ENCODE results near the gene GJA3.

DNA sequence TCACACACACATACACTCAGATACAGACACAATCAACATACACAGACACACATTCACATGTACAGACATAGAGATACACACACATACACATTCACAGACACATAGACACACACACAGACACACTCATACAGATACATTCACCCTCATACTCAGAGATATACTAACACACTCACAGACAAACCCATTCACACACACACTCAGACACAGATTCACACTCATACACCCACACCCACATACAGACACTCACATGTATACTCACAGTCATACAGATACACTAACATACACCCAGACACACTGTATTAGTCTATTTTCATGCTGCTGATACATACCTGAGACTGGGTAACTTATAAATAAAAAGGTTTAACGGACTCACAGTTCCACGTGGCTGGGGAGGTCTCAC is 30.8 kb downstream of the GJA3 start:
- TF ChIP-seq, protein P1, sequence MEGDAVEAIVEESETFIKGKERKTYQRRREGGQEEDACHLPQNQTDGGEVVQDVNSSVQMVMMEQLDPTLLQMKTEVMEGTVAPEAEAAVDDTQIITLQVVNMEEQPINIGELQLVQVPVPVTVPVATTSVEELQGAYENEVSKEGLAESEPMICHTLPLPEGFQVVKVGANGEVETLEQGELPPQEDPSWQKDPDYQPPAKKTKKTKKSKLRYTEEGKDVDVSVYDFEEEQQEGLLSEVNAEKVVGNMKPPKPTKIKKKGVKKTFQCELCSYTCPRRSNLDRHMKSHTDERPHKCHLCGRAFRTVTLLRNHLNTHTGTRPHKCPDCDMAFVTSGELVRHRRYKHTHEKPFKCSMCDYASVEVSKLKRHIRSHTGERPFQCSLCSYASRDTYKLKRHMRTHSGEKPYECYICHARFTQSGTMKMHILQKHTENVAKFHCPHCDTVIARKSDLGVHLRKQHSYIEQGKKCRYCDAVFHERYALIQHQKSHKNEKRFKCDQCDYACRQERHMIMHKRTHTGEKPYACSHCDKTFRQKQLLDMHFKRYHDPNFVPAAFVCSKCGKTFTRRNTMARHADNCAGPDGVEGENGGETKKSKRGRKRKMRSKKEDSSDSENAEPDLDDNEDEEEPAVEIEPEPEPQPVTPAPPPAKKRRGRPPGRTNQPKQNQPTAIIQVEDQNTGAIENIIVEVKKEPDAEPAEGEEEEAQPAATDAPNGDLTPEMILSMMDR (IDR thresholded peaks at IDR 0.05; ENCODE audit: low read depth, low read length) = no peak
- TF ChIP-seq EZH2phosphoT487 (IDR thresholded peaks at IDR 0.05; ENCODE audit: low read depth) = no peak

All from OCI-LY3 (cell line).